H4 (cell line): Measurements from ENCODE around the gene FAM149B1. TPM values are rescaled to one million over a fixed set of nuclear protein-coding genes. Genes with fewer than 3 reads are reported as not detected.

Experiments used
- DNase-seq: peaks from one replicate; pipeline ENCODE4 v3.0.0-alpha.2; 2015; ENCODE audit warnings: low spot score
- total RNA-seq: library from RNA; depleted of rRNA; stranded (reverse); fragments of >200 nt; shearing (Covaris generic); gene quantifications from 2 replicates; pipeline ENCODE4 v1.2.3, GENCODE V29; 2014; rRNA removed

FAM149B1 gene
- total RNA-seq, 1 experiment from 2014 or later, result 6.8 TPM

DNA sequence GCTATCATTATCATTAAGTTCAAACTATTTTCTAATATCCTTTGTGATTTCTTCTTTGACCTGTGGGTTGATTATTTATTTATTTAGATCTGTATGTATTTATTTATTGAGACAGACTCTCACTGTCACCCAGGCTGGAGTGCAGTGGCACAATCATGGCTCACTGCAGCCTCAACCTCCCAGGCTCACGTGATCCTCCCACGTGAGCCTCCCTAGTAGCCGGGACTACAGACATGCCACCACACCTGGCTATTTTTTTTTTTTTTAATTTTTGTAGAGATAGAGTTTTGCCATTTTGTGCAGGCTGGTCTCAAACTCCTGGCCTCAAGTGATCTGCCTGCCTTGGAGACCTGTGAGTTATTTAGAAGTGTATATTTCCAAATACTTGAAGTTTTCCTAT, 113.2 kb downstream of the FAM149B1 start:
- no peak for DNase-seq

DNA sequence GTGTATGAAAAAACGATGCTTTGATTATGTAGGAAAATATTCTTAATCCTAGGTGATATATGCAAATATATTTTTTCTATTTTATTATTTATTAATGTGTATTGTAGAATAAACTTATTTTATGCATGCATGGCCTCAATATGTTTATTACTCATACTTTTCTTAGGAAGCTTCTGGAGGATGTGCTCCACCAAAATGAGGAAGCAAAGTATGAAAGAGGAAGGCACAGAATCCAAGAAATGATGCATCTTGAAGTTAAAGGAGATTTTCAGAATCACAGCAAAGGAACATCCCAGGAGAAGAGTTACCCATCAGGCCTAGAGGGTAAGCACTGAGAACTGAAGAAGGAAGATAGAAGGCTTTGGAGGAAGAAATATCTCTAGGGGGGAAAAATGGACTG, 119.5 kb downstream of the FAM149B1 start:
- no peak for DNase-seq

DNA sequence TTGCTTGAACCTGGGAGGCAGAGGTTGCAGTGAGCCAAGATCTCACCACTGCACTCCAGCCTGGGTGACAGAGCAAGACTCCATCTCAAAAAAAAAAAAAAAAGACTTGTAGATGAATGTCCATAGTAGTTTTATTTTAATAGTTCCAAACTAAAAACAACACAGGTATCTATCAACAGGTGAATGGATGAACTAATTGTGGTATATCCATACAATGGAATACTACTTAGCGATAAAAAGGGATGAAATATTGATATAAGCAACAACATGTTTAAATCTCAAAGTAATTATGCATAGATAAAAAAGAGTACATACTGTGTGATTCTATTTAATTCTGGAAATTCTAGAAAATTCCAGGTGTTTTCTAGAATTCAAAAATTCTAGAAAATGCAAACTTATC, 122.0 kb downstream of the FAM149B1 start:
- DNase-seq, result no peak

DNA sequence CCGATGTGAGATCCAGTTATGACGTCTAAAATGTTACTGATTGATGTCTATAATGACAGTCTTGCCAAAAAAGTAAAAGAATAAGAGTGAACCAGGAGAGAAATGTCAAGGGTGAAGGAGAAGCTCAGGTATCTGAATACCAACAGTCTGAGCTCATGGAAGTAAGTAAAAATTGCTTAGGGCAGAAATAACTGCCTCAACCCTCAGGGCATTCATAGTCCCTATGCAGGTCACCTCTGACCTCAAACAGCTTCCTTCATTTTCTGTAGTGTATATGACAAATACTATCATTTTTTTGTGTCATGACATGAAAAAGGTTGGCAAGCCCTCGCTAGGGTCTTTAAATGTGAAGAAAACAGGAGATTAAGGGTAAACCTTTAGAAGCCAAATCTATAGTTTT, 125.5 kb downstream of the FAM149B1 start:
- DNase-seq, result no peak

Other genes starting within 250 kb of the FAM149B1 start
- gene PLA2G12B, start 213.3 kb upstream of the FAM149B1 start, total RNA-seq, result not detected in 2 replicates
- 105 and 109 TPM in 2 replicates for gene P4HA1, start 71.3 kb upstream of the FAM149B1 start, total RNA-seq
- 1.1 and 2.0 TPM in 2 replicates for gene NUDT13, start 57.7 kb upstream of the FAM149B1 start, total RNA-seq
- 41.1 and 49.9 TPM in 2 replicates for gene ECD, start 111 bp upstream of the FAM149B1 start, total RNA-seq
- 73.3 and 80.1 TPM in 2 replicates for gene DNAJC9, start 79.1 kb downstream of the FAM149B1 start, total RNA-seq
- gene MRPS16, start 84.5 kb downstream of the FAM149B1 start, total RNA-seq, result 57.6 and 71.6 TPM in 2 replicates
- 0.18 and 0.54 TPM in 2 replicates for gene CFAP70, start 190.7 kb downstream of the FAM149B1 start, total RNA-seq
- gene ANXA7, start 245.9 kb downstream of the FAM149B1 start, total RNA-seq, result 139 and 143 TPM in 2 replicates